HK-2 (cell line): ENCODE data around the gene ARFGEF3.

Experiments used
- DNase-seq: peaks from one replicate; pipeline ENCODE4 v3.0.0-alpha.2; 2018; ENCODE audit not compliant: unreplicated experiment

ARFGEF3 gene

DNA sequence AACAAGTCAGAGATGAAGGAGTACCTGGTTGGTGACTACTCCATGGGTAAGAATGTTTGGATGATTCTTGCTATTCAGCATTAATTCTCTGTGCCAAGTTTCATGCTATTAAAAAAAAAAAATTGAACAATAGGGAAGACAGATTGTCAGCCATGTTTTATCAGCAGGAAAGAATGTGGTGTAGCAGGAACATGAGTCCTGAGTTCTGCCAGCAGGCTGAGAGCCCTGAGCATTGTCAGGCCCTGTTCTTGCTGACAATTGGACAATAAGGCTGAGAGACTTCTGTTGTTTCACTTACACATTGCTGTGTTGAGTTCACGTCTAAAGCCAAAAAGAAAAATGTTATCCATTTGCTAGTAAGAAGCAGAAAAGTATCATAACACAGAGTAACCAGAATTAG, 145.6 kb downstream of the ARFGEF3 start:
- no peak for DNase-seq

DNA sequence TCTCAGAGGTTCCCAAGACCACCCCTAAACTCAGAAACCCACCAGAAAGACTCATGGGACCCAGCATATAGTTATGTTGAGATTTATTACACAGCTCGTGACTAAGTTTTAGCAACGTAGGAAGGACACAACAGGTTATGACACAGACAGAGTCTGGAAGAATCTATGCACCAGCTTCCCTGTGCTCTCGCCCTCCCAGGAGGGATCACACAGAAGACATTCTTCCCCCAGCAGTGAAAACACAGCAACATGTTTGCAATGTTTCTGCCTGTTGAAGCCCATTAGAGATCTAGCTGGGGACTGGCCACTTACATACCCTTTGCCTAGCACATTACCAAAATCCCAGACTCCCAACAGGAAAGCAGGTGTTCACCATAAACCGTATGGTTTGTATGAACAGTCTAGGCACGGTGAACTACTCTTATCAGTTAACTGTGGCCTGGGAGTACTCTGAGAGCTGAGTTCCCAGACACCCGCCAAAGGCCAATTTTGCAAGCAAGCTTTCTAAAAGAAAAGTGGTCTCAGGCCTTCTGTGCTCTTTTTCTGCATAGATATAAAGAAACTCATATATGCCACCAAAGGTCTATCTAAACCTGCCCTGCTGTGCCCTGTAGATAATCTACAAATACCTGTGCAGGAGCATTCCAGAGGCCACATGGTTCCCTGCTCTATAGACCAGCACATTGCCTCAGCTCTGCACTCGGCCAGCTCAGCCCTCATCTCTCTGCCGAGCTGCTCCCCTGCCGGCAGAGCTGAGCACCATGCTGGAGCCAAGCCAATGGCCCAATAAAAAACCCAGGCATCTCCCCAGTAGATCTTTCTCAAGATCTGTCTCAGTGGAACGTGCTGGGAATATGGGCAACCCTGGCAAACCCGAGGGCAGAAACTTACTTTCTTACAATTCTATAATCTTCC, 146.3 kb downstream of the ARFGEF3 start:
- no peak for DNase-seq

- DNase-seq, result no peak
Measured at GRCh38 chr6:138308731-138309110, 147.0 kb downstream of the ARFGEF3 start.

GRCh38 chr6:138309695-138310094, 148.0 kb downstream of the ARFGEF3 start:
- no peak for DNase-seq

DNA sequence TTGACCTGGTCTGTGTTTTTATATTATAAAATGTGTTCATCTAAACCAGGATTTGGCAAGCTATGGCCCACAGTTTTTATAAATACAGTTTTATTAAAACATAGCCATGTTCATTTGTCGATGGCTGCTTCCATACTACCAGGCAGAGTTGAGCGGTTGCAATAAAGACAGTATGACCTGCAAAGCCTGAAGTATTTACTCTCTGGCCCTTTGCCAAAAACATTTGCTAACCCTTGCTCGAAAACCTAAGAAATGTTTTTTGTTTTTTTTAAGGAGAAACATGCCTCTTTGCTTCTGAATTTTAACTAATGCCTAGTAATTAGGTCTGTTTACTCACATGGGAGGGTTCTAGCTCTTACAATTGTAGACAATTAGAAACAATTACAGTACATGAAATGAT, 148.6 kb downstream of the ARFGEF3 start:
- no peak for DNase-seq

DNA sequence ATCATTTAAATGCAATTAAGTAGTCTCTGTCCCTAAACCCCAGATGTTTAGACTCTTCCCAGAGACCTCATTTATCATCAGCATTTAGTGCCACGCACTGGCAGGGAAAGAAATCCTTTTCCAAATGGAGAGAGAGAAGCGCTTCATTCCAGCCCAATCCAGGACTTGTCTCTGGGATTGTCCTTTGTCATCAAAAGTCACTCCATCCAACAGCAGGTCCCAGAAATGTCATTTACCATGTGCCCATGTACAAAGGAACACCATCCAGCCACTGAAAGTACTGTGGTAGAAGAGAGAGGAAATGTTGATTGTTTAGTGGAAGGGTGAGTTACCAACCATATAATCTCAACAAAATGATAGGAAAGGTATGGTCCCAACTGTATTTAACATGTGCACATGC, 149.1 kb downstream of the ARFGEF3 start:
- DNase-seq, result no peak

DNA sequence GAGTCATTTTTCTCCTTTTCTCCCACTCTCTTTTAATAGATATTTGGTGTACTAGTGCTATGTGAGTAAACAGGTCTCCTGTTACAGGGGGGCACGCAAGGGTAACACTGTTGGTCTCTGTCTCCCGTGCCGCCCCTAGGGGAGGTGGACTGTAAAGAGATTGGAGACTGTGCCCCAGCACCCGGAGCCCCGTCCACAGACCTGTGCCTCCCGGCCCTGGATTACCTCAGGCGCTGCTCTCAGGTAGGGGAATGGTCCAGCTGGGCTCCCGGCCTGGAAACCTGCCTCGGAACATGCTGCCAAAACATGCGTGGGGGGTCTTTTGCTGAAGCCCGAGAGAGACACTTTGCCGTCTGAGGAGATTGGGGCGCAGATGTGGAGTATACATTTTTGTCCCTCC, 149.5 kb downstream of the ARFGEF3 start:
- DNase-seq, result no peak

DNA sequence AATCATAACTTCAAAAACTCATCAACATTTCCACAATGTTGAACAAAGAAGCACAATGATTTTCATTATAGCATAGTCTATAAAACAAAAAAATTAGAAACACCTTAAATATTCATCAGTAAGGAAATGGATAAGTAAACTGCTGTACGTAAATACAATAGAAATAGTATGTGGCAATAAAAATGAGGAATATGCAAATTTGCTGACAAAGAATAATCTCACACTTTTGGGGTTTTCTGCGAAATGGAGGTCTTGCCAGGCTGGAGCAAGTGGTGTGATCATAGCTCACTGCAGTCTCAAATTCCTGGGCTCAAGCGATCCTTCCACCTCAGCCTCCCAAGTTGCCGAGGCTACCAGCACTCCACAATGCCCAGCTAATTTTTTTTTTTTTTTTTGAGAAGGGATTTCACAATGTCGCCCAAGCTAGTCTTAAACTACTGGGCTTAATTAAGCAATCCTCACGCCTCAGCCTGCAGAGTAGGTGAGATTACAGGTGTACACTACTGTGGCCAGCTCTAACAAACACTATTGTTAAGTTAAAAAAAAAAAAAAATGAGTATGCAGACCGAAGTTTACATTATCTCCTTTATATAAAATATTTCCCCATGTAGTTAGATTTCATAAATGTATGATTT, 157.1 kb downstream of the ARFGEF3 start:
- DNase-seq, result no peak

- DNase-seq, result no peak
Measured at GRCh38 chr6:138321934-138322333, 160.2 kb downstream of the ARFGEF3 start.

GRCh38 chr6:138323821-138324220, 162.1 kb downstream of the ARFGEF3 start:
- DNase-seq, result no peak

- DNase-seq, result no peak
Measured at GRCh38 chr6:138328210-138328609, 166.5 kb downstream of the ARFGEF3 start.

- no peak for DNase-seq
Measured at GRCh38 chr6:138330763-138331162, 169.0 kb downstream of the ARFGEF3 start.

DNA sequence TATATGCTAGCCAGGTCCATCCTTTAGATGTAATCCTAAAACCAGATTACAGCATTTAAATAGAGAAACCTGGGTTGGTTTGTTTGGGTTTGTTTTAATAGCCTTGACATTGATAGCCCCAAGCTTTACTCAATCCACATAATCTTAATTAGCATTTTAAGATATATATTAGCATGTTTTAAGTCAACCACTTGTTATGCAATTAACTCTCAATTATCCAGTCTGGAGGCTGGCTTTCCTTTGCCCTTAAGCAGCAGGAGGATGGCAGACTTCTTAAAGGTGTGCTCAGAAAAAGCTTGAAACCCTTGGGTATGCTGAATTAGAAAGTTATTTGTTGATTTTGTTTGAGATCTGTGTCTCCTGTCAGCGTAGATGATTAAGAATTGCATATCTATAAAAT, 169.7 kb downstream of the ARFGEF3 start:
- no peak for DNase-seq

DNA sequence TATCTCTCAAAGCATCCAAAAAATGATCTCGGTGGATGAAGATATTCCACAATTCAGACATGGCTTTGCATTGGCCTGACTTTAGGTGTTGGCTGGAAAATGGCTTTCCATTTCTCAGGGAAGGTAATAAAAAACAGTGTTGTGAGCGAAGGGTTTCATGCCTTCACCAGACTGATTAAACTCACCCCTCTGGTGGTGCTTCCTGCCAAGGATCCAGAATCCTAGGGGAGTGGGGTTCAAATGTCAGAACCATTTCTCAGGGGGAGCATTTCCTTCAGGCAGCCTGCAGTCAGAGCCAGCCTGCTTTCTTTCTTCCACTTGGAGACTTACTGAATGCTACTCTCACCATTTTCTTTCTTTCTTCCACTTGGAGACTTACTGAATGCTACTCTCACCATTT, 170.2 kb downstream of the ARFGEF3 start:
- no peak for DNase-seq

GRCh38 chr6:138334000-138334399, 172.3 kb downstream of the ARFGEF3 start:
- no peak for DNase-seq

GRCh38 chr6:138334963-138335362, 173.2 kb downstream of the ARFGEF3 start:
- no peak for DNase-seq

DNA sequence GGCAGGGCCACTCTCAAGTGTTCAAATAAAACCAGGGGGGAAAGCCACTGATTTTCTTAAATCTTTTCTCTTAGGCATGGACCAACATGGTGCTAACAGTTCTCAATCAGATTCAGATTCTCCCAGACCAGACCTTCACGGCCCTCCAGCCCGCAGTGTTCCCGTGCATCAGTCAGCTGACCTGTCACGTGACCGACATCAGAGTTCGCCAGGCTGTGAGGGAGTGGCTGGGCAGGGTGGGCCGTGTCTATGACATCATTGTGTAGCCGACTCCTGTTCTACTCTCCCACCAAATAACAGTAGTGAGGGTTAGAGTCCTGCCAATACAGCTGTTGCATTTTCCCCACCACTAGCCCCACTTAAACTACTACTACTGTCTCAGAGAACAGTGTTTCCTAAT, 174.5 kb downstream of the ARFGEF3 start:
- DNase-seq, result no peak

- no peak for DNase-seq
Measured at GRCh38 chr6:138337076-138337475, 175.3 kb downstream of the ARFGEF3 start.

GRCh38 chr6:138339024-138339423, 177.3 kb downstream of the ARFGEF3 start:
- DNase-seq, result no peak

- no peak for DNase-seq
Measured at GRCh38 chr6:138341176-138341575, 179.4 kb downstream of the ARFGEF3 start.

GRCh38 chr6:138343112-138343511, 181.4 kb downstream of the ARFGEF3 start:
- no peak for DNase-seq

- no peak for DNase-seq
Measured at GRCh38 chr6:138345565-138346285, 184.0 kb downstream of the ARFGEF3 start.
